ENCODE data around the gene ZNF273.
"Not testable (repeated sequence)": the region's sequence is repeated elsewhere in the genome, so short reads cannot be mapped to it uniquely, and the experiment has no call there.

The ZNF273 gene

GRCh38 chr7:64902806-64903721 is at the start of gene ZNF273:
Gene ZNF273, plus strand, starts transcription at chr7:64903273. Its CDS starts 45 bp downstream, at chr7:64903318.
- peak; percentile 94 for DNase-seq

- DNase-seq, result no peak
Measured at GRCh38 chr7:64853679-64854078, 49.4 kb upstream of the ZNF273 start.

GRCh38 chr7:64854969-64855368 is 48.1 kb upstream of the ZNF273 start:
- no peak for DNase-seq

GRCh38 chr7:64863021-64863420 is 40.1 kb upstream of the ZNF273 start:
- DNase-seq, result no peak

GRCh38 chr7:64863530-64863929 is 39.5 kb upstream of the ZNF273 start:
- DNase-seq, result not testable (repeated sequence)

GRCh38 chr7:64863969-64864368 is 39.1 kb upstream of the ZNF273 start:
- no peak for DNase-seq

DNA sequence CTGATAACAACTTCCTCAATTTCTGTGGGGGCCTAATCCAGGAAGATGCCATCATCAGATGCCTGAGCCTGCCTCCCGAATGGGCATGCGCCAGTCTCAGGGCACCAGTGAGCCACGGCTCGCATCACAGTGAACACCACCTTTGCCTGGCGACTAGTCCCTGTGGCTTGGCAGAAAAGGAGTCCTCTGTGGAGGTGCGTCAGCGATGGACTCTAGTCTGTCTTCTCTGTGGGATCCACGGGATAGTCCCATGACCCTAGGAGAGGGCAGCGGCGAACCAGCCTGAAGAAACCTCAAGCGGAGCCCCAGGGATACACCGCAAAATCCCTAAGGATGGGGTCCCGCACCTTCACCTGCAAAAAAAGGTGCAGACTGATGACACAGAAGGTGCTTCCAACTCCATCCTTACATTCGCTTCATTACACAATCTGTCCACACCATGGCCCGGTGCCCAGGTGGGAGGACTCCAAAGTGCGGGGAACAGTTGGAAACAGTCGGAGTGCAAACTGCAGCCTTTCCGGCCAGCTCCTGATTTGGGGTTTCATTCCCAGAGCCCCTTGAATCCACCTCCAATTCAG is 35.1 kb upstream of the ZNF273 start:
- no peak for DNase-seq

DNA sequence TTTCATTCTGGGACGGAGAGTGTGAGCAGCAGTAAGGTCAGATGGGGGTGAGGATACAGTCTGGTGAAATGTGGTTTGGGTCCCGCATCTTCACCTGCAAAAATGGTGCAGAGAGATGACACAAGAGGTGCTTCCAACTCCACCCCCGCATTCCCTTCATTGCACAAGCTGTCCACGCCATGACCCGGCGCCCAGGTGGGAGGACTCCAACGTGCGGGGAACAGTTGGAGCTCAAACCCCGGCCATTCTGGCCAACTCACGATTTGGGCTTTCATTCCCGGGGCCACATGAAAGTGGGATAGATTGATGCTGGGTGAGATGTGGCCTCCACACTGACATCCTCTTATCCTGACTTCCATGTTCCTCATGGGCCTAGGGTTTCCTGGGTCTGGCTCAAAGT is 34.6 kb upstream of the ZNF273 start:
- DNase-seq, result no peak

GRCh38 chr7:64869121-64869725 is 33.9 kb upstream of the ZNF273 start:
- DNase-seq, result no peak

- DNase-seq, result no peak
Measured at GRCh38 chr7:64869912-64870562, 33.0 kb upstream of the ZNF273 start.

- DNase-seq, result no peak
Measured at GRCh38 chr7:64870656-64871055, 32.4 kb upstream of the ZNF273 start.

DNA sequence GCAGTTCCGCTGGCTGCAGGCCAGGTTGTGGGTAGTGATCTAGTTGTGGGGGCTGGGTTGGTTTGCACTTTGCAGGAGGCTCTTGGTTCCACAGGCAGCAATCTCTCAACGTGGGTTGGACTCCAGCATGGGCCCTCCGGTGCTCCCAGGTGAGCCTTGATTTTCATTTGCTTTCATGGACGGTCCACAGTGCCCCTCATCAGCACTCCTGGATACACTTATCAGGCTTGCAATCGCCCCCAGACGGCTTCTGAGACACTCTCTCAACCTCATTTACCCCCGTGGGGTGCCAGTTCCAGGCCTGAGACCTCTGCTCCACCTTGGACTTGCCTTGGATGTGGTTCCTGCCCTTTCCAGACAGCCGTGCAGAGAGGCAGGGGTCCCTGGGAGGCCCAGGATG is 31.3 kb upstream of the ZNF273 start:
- DNase-seq, result no peak

GRCh38 chr7:64872351-64873154 is 30.5 kb upstream of the ZNF273 start:
- no peak for DNase-seq

GRCh38 chr7:64873155-64873500 is 29.9 kb upstream of the ZNF273 start:
- no peak for DNase-seq

DNA sequence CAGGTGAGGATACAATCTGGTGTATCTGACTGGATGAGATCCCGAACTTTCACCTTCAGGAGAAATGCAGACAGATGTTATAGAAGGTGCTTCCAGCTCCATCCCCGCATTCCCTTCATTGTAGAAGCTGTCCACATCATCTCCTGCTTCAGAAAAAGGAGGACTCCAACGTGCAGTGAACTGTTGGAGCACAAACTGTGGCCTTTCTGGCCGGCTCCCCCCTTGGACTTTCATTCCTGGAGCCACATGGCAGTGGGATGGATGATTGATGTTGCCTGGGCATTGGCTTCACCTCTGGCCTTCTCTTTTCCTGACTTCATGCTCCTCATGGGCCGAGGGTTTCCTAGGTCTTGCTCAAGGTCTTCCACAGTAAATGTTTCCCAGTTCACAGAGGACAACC is 29.6 kb upstream of the ZNF273 start:
- no peak for DNase-seq

DNA sequence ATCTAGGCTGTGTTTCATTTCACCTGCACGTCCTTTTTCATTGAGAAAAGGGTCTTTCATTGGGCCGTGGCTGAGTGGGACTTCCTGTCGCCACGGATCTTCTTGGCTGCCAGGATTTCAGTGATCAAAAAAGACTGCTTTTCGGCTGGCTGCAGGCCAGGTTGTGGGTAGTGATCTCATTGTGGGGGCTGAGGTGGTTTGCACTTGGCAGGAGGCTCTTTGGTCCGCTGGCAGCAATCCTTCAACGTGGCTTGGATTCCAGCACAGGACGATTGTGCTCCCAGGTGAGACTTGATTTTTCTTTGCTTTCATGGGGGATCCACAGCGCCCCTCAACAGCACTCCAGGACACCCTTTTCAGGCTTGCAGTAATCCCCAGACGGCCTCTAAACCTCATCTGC is 29.0 kb upstream of the ZNF273 start:
- no peak for DNase-seq

- no peak for DNase-seq
Measured at GRCh38 chr7:64874562-64875250, 28.4 kb upstream of the ZNF273 start.

- DNase-seq, result no peak
Measured at GRCh38 chr7:64875258-64875657, 27.8 kb upstream of the ZNF273 start.

- no peak for DNase-seq
Measured at GRCh38 chr7:64875658-64876406, 27.2 kb upstream of the ZNF273 start.

DNA sequence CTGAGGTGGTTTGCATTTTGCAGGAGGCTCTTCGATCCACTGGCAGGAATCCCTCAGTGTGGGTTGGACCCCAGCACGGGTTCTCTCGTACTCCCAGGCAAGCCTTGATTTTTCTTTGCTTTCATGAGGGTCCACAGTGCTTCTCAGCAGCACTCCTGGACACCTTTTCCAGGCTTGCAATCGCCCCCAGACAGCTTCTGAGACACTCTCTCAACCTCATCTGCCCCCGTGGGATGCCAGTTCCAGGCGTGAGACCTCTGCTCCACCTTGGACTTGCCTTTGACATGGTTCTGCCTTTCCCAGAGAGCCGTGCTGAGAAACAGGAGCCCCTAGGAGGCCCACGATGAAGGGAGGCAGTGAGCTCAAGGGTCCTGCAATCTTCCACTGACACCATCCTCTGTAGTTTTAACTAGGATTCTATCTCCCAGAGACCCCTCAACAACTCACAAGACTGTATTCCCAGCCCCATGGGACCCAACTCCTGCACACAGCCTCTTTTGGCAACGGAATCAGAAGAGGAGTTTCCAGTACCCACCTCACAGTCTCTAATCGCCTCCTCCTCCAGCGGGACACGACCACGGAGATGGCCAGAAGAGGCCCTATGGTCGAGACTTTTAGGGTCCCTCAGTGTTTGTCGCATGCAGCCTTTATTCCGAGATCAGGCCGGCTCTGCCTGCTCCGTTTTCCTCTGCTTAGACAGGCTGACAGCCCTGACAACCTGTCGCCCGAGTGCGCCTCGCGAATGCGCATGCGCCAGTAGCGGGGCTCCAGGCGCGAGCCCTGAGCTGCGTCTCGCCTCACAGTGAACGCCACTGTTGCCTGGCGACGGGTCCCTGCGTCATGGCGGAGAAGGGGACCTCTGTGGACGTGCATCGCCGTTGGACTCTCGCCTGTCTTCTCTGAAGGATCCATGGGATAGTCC is 26.0 kb upstream of the ZNF273 start:
- DNase-seq, result peak; percentile 55
